Heart right ventricle (tissue), 16 donors: ENCODE results near the gene LRRTM4. TPM values are rescaled to one million over a fixed set of nuclear protein-coding genes. Genes with fewer than 3 reads are reported as not detected.

Source experiments
- ATAC-seq, 8 donors: fragments of 200-7000 bp; cut with Tn5 transposase; one replicate each; pipeline ENCODE4 v1.9.1; 2020; ENCODE audit warnings: mild to moderate bottlenecking in 8 of 8, moderate library complexity in 8 of 8, moderate number of reproducible peaks in 1 of 8
- DNase-seq, 2 donors: peaks; one replicate each; pipeline ENCODE4 v3.0.0-alpha.2; 2020
- H3K27ac ChIP-seq, 10 donors: fragments of 200-600 bp; sonication (generic) in 2 of 10; one replicate each; pipeline versions ENCODE4 v1.5.0 to v1.8.0; 2020 to 2022; ENCODE audit warnings: mild to moderate bottlenecking in 3 of 10
- H3K27me3 ChIP-seq, 7 donors: fragments of 200-600 bp; one replicate each; pipeline ENCODE4 v1.8.0; 2021 to 2022; ENCODE audit warnings: mild to moderate bottlenecking in 2 of 7
- H3K36me3 ChIP-seq, 9 donors: fragments of 200-600 bp; sonication (generic) in 1 of 9; one replicate each; pipeline versions ENCODE4 v1.5.0 to v1.8.0; 2020 to 2022; ENCODE audit warnings: mild to moderate bottlenecking in 2 of 9
- H3K4me1 ChIP-seq, 9 donors: fragments of 200-600 bp; sonication (generic) in 1 of 9; one replicate each; pipeline versions ENCODE4 v1.5.0 to v1.8.0; 2020 to 2022; ENCODE audit warnings: mild to moderate bottlenecking in 4 of 9
- H3K4me3 ChIP-seq, 10 donors: fragments of 200-600 bp; sonication (generic) in 2 of 10; one replicate each; pipeline versions ENCODE4 v1.5.0 to v1.8.0; 2020 to 2022; ENCODE audit warnings: mild to moderate bottlenecking in 7 of 10, moderate library complexity in 2 of 10
- H3K9me3 ChIP-seq, 11 donors: fragments of 200-600 bp in 10 of 11; sonication (generic) in 2 of 11; one replicate each; pipeline versions ENCODE4 v1.5.0 to v1.8.0; 2013 to 2022; ENCODE audit warnings: mild to moderate bottlenecking in 2 of 11, control low read depth in 1 of 11, moderate library complexity in 1 of 11
- WGBS, 2 donors: extraction: QIAGEN DNeasy Blood & Tissue Kit; methylation state at CpG; one replicate each; pipeline ENCODE4 v1.1.7; 2013; ENCODE audit warnings: inconsistent platforms in 1 of 2; 5-methylcytosine and 5-hydroxymethylcytosine counted together
- intact Hi-C, 10 donors: fragments of 100-400 bp; cut with DNase I; formaldehyde crosslinking; loops; one replicate each; pipeline versions ENCODE4 v1.11.1 to v1.14.2; 2022
- polyA plus RNA-seq, 2 donors: library from polyadenylated mRNA; stranded (reverse); fragments of 200-250 nt; gene quantifications; one replicate each; pipeline ENCODE4 v1.2.3, GENCODE V29; 2013
- total RNA-seq, 10 donors: library from RNA; stranded (reverse); fragmentation: NEBNext Ultra II Directional in 3 of 10; extraction: Animal tissue kit (Norgen Biotek cat#: 25700) in 3 of 10; gene quantifications; one replicate each; pipeline versions ENCODE4 v1.2.1 to v1.2.4, GENCODE V29; 2021 to 2023
- TF ChIP-seq, protein P1 (sequence below), 9 donors: fragments of 200-600 bp; sonication (generic) in 2 of 9; IDR thresholded peaks; one replicate each; pipeline versions ENCODE4 v1.5.0 to v1.8.0; 2021 to 2022; ENCODE audit warnings: antibody characterized with exemption in 9 of 9, mild to moderate bottlenecking in 5 of 9, moderate library complexity in 1 of 9
- donor health status: Arrhythmogenic right ventricular cardiomyopathy.
- donor health status: ischemic (EF 13 %, LVEDD 7.1; RV severe dilation, severe dysfunction).
- donor health status: healthy with polysubstance abuse.
- donor health status: DM: no; HTN: yes; CAD: no.
- donor health status: DM: no; HTN: no; CAD: no.
- donor health status: ischemic (EF 25% LVEDD 6.9; RV normal size, moderate dysfunction).
- donor health status: ischemic (EF 25% LVEDD 5.7; RV mildly dilated, moderate dysfunction).
- donor health status: healthy.
- donor health status: DM: yes; HTN: yes; CAD: no.
- donor health status: Ischemic cardiomyopathy.
- donor health status: ischemic (EF 35%, LVEDD 5.7; RV mildly dilated, moderate dysfunction).
- donor health status: nonischemic (EF 11% LVEDD 7.7; RV severe dilation, severe dysfunction).
- donor health status: DM: yes; HTN: yes; CAD: no.
- donor health status: PGD.
- donor health status: ischemic (EF 29% LVEDD 5.4; RV normal size, mild dysfunction).
- donor health status: nonischemic (EF 23%, LVEDD 6.1; RV moderate dilation, normal function).

Gene LRRTM4
- total and polyA plus RNA-seq, 12 donors: 0.11 to 2.2 (median 0.98) TPM

DNA sequence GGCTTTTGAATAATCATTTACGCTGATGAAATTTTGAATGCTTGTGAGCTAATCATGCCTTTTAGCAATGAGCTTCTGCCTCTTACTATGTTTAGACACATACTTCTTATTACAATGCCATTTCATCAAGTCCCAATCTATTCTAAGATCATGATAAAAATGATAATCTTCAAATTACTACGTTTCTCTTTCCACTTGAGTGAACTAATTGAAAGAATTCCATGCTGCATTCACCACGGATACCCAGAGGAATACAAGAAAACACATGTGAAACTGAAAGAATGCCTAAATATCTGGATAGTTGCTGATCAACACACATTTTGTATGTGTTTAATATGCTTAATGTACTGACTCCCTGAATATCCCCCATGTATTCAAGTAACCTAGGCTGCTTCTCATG is 62.3 kb downstream of the LRRTM4 start:
- Histone ChIP-seq H3K4me3 (no peak overlapping the region), H3K9me3 (no peaks in the 10 kb centered on the region), H3K36me3 (no peaks in the 10 kb centered on the region), H3K27ac (no peak overlapping the region), H3K27me3 (no peaks in the 10 kb centered on the region), H3K4me1 (peaks cover 0 to 6% (median 0%) of the 10 kb centered on the region in 9 donors)
- TF ChIP-seq, protein P1, sequence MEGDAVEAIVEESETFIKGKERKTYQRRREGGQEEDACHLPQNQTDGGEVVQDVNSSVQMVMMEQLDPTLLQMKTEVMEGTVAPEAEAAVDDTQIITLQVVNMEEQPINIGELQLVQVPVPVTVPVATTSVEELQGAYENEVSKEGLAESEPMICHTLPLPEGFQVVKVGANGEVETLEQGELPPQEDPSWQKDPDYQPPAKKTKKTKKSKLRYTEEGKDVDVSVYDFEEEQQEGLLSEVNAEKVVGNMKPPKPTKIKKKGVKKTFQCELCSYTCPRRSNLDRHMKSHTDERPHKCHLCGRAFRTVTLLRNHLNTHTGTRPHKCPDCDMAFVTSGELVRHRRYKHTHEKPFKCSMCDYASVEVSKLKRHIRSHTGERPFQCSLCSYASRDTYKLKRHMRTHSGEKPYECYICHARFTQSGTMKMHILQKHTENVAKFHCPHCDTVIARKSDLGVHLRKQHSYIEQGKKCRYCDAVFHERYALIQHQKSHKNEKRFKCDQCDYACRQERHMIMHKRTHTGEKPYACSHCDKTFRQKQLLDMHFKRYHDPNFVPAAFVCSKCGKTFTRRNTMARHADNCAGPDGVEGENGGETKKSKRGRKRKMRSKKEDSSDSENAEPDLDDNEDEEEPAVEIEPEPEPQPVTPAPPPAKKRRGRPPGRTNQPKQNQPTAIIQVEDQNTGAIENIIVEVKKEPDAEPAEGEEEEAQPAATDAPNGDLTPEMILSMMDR (IDR thresholded peaks at IDR 0.05): no peak
- ATAC-seq (no peak), DNase-seq (no peak)
- intact Hi-C loops: no loop called here
- WGBS, 2 donors: 28 to 31% methylated on average over 3 of the region's 3 CpGs

- intact Hi-C loops: no loop called here
- Histone ChIP-seq H3K4me1 (peaks cover 0 to 6% (median 0%) of the 10 kb centered on the region in 9 donors), H3K9me3 (no peaks in the 10 kb centered on the region), H3K27me3 (no peaks in the 10 kb centered on the region), H3K27ac (peak overlapping the region in 8 of 10 donors; percentile 16 to 72 (median 50)), H3K36me3 (no peaks in the 10 kb centered on the region), H3K4me3 (no peak overlapping the region)
- TF ChIP-seq, protein P1 (IDR thresholded peaks at IDR 0.05): no peak
- DNase-seq (peak in 1 of 2 donors; percentile 8), ATAC-seq (peak in 6 of 8 donors; percentile 67 to 97 (median 88))
- 38 to 44% methylated on average over 3 of the region's 3 CpGs for WGBS, 2 donors
Measured at GRCh38 chr2:77458216-77458615, 64.0 kb downstream of the LRRTM4 start.

DNA sequence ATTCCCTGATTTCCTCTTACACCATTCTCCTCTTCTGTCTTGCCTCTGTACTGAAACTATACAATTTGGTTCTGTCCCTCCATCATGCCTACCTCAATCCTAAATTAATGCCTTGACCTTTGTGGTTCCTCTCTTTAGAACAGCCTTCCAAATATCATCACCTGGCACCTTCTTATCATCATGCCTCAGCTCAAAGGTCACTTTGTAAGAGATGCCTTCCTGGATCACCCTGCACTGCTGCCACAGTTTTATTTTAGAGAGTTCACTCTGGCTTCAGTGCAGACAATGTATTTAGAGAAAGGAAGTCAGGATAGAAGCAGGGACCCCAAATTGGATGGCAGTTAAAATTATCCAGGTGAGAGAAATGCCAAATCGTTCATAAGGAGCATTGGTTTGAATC is 64.5 kb downstream of the LRRTM4 start:
- WGBS, 2 donors: 34 to 42% methylated on average over 1 of the region's 1 CpG
- H3K4me3 ChIP-seq: no peak overlapping the region
- peaks cover 0 to 6% (median 0%) of the 10 kb centered on the region in 9 donors for H3K4me1 ChIP-seq
- H3K36me3 ChIP-seq: no peaks in the 10 kb centered on the region
- H3K9me3 ChIP-seq: no peaks in the 10 kb centered on the region
- TF ChIP-seq, protein P1 (IDR thresholded peaks at IDR 0.05): no peak
- DNase-seq (peak in 1 of 2 donors; percentile 8), ATAC-seq (peak in 6 of 8 donors; percentile 81 to 97 (median 94))
- peak overlapping the region in 8 of 10 donors; percentile 16 to 72 (median 50) for H3K27ac ChIP-seq
- intact Hi-C loops: no loop called here
- no peaks in the 10 kb centered on the region for H3K27me3 ChIP-seq

- TF ChIP-seq, protein P1 (IDR thresholded peaks at IDR 0.05): no peak
- Histone ChIP-seq H3K27me3 (no peaks in the 10 kb centered on the region), H3K27ac (no peak overlapping the region), H3K4me3 (no peak overlapping the region), H3K36me3 (no peaks in the 10 kb centered on the region), H3K4me1 (no peaks in the 10 kb centered on the region), H3K9me3 (no peaks in the 10 kb centered on the region)
- no peak for ATAC-seq
- no peak for DNase-seq
- WGBS, 2 donors: 79 to 83% methylated on average over 5 of the region's 5 CpGs
- intact Hi-C loops: no loop called here
Measured at GRCh38 chr2:77443076-77443475, 79.1 kb downstream of the LRRTM4 start.
